ENCODE data around the gene PTTG1IP. TPM values are rescaled to one million over a fixed set of nuclear protein-coding genes. Genes with fewer than 3 reads are reported as not detected.

The PTTG1IP gene
- total RNA-seq, 6 experiments from 2014 or later = 54.3 to 195 (median 140) TPM

DNA sequence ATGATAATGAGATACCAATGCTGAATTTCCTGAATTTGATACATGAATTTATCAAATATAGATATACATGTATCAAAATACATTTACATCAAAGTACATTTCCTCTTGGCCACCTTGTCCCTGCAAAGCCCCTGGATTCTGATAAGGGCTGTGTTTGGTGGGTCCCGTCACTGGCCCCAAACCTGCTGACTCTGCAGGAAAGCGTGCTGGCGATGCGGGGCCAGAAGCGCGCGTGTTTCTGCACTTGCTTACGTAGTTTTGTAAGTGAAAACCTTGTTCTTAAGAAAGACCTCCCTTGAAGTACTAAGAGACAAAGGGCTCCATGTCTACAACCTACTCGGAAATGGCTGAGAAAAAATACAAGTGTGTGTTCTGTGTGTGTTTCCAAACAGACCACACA lies 36.2 kb upstream of the PTTG1IP start:
- no peaks in the 10 kb centered on the region for H3K27me3 ChIP-seq

DNA sequence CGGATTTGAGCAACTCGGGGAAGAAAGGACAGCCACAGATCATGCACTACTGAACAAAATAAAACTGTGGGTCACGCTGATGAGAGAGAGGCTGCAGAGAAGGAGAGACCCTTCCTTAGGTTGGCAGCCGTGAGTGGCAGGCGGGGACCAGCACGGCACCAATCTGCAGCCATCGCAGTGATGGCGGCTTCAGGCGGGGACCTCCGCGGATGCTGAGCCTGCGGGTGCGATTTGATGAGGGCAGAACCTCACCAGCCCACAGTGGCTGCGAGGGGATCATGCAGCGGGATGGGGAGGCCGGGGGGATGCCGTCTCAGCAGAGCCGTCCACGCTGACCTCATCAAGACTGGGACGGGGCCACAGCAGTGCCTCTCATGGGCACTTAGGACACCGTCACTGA lies 35.4 kb upstream of the PTTG1IP start:
- Histone ChIP-seq H3K4me3 (no peak overlapping the region), H3K9me3 (no peaks in the 10 kb centered on the region), H3K27me3 (no peaks in the 10 kb centered on the region), H3K27ac (no peak overlapping the region), H3K4me1 (peaks cover 2 to 38% (median 19%) of the 10 kb centered on the region in 4 donors), H3K36me3 (no peaks in the 10 kb centered on the region)
- TF ChIP-seq, protein P1, sequence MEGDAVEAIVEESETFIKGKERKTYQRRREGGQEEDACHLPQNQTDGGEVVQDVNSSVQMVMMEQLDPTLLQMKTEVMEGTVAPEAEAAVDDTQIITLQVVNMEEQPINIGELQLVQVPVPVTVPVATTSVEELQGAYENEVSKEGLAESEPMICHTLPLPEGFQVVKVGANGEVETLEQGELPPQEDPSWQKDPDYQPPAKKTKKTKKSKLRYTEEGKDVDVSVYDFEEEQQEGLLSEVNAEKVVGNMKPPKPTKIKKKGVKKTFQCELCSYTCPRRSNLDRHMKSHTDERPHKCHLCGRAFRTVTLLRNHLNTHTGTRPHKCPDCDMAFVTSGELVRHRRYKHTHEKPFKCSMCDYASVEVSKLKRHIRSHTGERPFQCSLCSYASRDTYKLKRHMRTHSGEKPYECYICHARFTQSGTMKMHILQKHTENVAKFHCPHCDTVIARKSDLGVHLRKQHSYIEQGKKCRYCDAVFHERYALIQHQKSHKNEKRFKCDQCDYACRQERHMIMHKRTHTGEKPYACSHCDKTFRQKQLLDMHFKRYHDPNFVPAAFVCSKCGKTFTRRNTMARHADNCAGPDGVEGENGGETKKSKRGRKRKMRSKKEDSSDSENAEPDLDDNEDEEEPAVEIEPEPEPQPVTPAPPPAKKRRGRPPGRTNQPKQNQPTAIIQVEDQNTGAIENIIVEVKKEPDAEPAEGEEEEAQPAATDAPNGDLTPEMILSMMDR (IDR thresholded peaks at IDR 0.05) = no peak
- no peak for TF ChIP-seq POLR2A (IDR thresholded peaks at IDR 0.05)
- DNase-seq (no peak), ATAC-seq (no peak)
- intact Hi-C loops (cut with DNase I) = loop anchor here in 1 of 2 donors (10.0 kb wide), 1 partner anchor 104 kb away; the partner anchor contains the start of gene UBE2G2
- WGBS (ENCODE audit: insufficient coverage, low coverage, low lambda C conversion rate, missing lambda C conversion rate) = 92% methylated on average over 2 of the region's 21 CpGs

More for the DNA sequence above, 36.2 kb upstream of the PTTG1IP start:
- Histone ChIP-seq H3K4me1 (peaks cover 2 to 46% (median 25%) of the 10 kb centered on the region in 4 donors), H3K36me3 (no peaks in the 10 kb centered on the region), H3K9me3 (no peaks in the 10 kb centered on the region), H3K4me3 (no peak overlapping the region), H3K27ac (no peak overlapping the region)
- DNase-seq = no peak
- ATAC-seq = no peak
- WGBS (ENCODE audit: insufficient coverage, low coverage, low lambda C conversion rate, missing lambda C conversion rate) = 86% methylated on average over 2 of the region's 9 CpGs
- intact Hi-C loops (cut with DNase I) = loop anchor here in 1 of 2 donors (10.0 kb wide), 1 partner anchor 105 kb away; the partner anchor contains the start of gene UBE2G2
- TF ChIP-seq POLR2A (IDR thresholded peaks at IDR 0.05) = no peak
- TF ChIP-seq, protein P1 (IDR thresholded peaks at IDR 0.05) = no peak

DNA sequence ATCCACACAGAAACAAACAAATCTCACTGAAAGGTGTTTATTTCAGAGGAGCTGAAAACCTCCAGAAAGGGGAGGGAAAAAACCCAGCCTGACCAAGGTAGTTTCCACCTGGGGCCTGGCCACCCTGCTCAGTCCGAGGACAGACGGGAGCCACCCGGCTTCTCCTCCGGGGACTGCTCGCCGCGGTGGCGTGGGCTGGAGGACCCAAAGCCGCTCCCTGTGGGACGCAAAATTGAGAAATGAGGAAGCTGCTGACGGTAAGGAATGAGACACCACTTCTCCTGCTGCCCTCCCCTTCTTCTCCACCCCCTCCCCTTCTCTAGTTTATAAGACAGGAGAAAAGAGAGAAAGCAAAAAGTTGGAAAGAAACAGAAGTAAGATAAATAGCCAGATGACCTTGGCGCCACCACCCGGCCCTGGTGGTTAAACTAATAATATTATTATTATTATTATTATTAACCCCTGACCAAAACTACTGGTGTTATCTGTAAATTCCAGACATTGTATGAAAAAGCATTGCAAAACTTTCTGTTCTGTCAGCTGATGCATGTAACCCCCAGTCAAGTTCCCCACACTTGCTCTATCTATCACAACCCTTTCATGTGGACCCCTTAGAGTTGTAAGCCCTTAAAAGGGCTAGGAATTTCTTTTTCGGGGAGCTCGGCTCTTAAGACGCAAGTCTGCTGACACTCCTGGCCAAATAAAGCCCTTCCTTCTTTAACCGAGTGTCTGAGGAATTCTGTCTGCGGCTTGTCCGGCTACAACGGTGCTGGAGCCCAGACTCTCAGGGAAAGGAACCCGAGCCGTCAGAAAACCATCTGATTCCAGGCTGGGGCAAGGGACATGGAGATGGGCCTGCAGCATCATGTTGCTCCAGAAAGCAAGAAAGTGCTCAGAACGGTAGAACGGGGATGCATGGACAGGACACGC lies 34.7 kb upstream of the PTTG1IP start:
- H3K9me3 ChIP-seq = no peaks in the 10 kb centered on the region
- no peaks in the 10 kb centered on the region for H3K36me3 ChIP-seq
- no peak for ATAC-seq
- H3K27me3 ChIP-seq = no peaks in the 10 kb centered on the region
- TF ChIP-seq POLR2A (IDR thresholded peaks at IDR 0.05) = no peak
- TF ChIP-seq, protein P1 (IDR thresholded peaks at IDR 0.05) = no peak
- H3K27ac ChIP-seq = no peak overlapping the region
- no peak overlapping the region for H3K4me3 ChIP-seq
- intact Hi-C loops (cut with DNase I) = loop anchor here in 1 of 2 donors (10.0 kb wide), 1 partner anchor 103 kb away; the partner anchor contains the start of gene UBE2G2
- DNase-seq = no peak
- H3K4me1 ChIP-seq = peaks cover 2 to 31% (median 15%) of the 10 kb centered on the region in 4 donors
- WGBS (ENCODE audit: insufficient coverage, low coverage, low lambda C conversion rate, missing lambda C conversion rate) = 58% methylated on average over 16 of the region's 25 CpGs

DNA sequence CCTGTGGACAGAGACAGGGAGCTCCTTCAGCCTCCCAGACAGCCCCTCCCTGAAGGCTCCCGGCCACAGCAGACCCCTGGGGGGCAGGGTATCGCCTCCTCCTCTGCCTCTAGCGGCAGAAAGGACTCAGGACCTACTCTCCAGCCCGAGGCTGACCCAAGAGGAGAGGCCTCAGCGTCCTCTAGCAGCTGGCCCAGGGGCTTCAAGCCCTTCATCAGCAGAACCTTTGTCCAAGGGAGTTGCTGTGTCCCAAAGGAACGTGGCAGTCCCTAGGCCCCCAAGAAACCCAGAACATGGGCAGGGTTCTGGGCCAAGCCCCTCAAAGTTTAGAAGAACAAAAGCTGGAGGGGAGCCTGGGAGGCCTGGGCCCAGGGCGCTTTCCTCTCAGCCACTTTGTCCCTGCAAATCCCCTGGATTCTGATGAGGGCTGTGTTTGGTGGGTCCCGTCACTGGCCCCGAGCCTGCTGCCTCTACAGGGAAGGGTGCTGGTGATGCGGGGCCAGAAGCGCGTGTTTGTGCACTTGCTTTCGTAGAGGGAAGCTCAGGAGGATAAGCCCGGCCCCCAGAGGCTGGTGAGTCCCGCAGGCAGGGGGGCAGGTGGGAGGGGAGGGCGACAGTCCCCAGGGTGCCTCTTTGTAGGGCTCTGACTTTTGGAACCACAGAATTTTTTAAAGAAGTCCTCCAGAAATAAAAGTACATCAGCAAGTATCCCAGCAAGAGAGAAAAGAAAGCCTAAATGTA lies 33.9 kb upstream of the PTTG1IP start:
- ATAC-seq = no peak
- DNase-seq = no peak
- H3K4me3 ChIP-seq = no peak overlapping the region
- no peaks in the 10 kb centered on the region for H3K27me3 ChIP-seq
- TF ChIP-seq, protein P1 (IDR thresholded peaks at IDR 0.05) = no peak
- TF ChIP-seq POLR2A (IDR thresholded peaks at IDR 0.05) = no peak
- no peaks in the 10 kb centered on the region for H3K36me3 ChIP-seq
- H3K9me3 ChIP-seq = no peaks in the 10 kb centered on the region
- WGBS (ENCODE audit: insufficient coverage, low coverage, low lambda C conversion rate, missing lambda C conversion rate) = 68% methylated on average over 6 of the region's 16 CpGs
- intact Hi-C loops (cut with DNase I) = loop anchor here in 1 of 2 donors (10.0 kb wide), 1 partner anchor 103 kb away; the partner anchor contains the start of gene UBE2G2
- peaks cover 1 to 25% (median 12%) of the 10 kb centered on the region in 4 donors for H3K4me1 ChIP-seq
- H3K27ac ChIP-seq = no peak overlapping the region
